NCI-H510A (cell line): ENCODE data around the gene GABRG2.
"Not testable (repeated sequence)": the region's sequence is repeated elsewhere in the genome, so short reads cannot be mapped to it uniquely, and the experiment has no call there.

Source experiments
- DNase-seq: peaks from one replicate; lab custom pipeline; 2025; lab: John Stamatoyannopoulos, UW

GABRG2 gene

DNA sequence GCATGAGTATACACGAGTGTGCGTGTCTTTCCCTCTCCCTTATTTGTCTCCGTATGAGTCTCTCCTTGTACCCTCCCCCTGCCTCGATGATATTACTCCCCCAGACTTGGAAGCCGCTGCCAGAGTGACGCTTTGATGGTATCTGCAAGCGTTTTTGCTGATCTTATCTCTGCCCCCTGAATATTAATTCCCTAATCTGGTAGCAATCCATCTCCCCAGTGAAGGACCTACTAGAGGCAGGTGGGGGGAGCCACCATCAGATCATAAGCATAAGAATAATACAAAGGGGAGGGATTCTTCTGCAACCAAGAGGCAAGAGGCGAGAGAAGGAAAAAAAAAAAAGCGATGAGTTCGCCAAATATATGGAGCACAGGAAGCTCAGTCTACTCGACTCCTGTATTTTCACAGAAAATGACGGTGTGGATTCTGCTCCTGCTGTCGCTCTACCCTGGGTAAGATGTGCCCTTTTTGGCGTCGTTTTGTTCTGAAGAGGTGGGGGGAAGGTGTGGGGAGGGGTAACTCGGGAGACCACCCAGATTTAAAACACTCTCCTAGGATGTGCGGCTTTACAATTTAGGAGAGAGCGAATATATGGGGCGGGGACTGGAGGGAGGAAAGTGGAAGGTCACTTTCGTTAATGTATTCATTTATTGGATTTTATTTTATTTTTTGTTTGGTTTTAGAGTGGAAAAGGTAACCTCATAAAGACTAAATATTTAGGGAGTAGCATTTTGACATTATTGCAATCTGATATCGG is at the start of gene GABRG2:
Gene GABRG2 (plus strand): TSS at position 119 of the 757 bp plus-strand sequence. CDS start 227 bp downstream, at position 346.
- DNase-seq: no peak

DNA sequence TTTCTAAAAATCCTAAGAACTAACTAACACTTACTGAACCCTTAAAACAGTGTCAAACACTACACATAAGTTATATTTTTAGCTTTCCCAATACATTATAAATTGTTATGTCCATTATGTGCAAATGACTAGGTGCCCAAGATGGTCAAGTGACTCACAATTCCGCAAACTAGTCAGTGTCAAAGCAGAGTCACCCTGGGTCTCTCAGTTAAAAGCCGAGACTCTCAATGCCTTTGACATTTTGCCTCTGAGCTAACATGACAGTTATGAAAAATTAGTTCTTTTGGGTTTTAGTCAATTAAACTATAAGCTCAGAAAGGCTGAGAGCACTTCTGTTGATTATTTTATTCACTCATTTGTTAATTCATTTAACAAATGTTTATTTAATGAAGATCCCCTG is 42.3 kb upstream of the GABRG2 start:
- no peak for DNase-seq

DNA sequence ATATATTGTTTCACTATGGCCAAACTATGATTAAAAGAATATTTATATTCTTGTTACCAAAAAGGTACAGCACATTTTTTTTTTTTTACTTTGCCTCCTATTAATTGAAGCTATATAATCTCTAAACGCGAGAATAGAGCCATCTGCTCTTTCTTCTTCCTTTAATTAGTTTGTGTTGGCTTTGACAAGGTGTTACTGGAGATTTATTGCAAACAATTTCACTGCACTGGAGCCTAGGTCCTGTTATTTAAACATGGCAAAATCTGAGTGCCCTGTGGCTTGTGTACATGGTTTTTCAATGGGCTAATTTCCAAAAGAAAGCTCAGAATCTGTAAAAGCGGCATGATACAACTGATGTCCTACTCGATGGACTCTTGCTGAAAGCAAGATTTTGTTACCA is 40.8 kb upstream of the GABRG2 start:
- DNase-seq: no peak

DNA sequence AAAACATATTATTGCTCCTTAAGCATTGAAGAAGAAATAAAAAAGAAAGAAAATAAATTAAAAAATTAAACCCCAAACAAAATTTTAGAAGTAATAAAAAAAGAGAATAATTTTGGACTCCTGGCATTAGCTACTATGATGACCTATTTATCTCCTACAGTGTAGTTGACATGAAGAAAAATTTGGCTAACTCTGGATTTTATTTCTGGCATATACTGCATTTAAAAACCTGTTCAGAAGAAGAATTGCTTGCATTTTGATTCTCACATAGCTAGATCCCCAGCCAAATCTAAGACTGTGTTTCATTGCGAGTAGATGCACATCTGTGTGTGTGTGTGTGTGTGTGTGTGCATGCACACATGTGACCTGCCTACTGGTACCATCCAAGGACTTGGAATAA is 30.1 kb upstream of the GABRG2 start:
- DNase-seq: no peak

DNA sequence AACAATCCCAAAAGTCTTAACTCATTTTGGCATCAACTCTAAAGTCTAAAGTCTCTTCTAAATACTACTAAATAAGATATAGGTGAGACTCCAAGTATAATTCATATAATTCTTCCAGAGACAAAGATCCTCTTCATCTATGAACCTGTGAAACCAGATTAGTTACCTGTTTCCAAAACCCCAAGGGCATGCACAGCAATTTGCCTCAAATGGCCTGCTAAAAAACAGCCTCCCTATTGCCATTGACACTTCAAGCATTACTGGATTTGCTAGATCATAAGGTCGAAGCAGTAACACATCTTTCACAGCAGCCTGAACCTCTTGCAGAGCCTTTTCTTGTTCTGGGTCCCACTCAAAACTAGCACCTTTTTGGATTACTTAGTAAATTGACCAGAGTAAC is 20.3 kb upstream of the GABRG2 start:
- DNase-seq: no peak

DNA sequence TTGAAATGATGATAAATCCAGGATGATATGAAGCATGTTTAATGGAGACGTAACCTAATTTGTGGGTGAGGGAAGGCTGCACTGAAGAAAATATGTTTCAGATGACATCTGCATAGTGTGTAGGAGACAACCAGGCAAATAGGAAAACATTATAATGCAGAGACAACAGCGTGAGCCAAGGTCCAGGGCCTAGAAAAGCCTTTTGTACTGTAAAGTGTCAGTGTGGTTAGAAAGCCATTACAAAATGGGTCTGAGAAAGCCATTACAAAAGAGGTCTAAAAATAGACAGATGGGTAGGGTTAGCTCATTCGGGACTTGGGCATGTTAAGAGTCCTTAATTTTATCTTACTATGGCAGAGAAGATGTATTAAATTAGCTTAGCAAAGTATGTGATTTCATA is 14.9 kb upstream of the GABRG2 start:
- DNase-seq: no peak

DNA sequence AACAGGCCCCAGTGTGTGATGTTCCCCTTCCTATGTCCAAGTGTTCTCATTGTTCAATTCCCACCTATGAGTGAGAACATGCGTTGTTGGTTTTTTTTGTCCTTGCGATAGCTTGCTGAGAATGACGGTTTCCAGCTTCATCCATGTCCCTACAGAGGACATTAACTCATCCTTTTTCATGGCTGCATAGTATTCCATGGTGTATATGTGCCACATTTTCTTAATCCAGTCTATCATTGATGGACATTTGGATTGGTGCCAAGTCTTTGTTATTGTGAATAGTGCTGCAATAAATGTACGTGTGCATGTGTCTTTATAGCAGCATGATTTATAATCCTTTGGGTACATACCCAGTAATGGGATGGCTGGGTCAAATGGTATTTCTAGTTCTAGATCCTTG is 12.5 kb upstream of the GABRG2 start:
- not testable (repeated sequence) for DNase-seq

DNA sequence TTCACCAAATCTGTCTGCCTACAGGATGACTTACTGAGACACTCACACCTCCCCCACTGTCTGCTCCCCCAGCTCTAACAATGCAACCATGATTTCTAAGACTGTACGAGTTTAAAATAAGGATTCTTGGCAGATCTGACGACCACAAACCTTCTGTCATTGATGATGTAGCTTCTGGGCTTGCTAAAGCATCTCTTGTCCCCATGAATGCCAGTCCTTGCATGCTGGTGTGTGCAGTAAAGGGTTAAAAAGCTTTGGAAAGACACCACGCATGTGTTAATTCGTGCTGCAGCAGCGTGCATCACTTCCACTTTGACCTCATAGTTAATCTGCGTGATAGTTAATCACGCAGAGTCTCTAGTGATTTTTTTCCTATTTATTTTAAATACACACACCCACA is 411 bp upstream of the GABRG2 start:
- DNase-seq: no peak

DNA sequence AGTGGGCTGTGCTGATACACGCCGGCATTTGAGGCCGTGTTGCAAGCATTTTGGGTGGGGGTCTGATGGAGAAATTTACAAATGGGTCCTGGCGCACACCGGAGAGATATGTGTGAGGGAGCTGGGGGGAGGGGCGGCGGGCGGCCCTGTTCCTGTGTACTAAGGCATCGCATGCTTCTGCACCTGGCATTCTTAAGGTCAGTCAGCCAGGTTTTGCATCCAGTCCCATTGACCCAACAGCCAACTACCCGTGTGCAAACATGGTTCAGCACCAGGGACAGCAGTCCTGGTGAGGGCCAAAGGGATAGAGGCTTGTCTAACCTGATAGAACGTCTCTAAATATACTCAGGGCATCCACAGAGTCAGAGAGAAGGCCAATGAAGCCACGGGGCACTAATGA is 839 bp downstream of the GABRG2 start:
- no peak for DNase-seq

DNA sequence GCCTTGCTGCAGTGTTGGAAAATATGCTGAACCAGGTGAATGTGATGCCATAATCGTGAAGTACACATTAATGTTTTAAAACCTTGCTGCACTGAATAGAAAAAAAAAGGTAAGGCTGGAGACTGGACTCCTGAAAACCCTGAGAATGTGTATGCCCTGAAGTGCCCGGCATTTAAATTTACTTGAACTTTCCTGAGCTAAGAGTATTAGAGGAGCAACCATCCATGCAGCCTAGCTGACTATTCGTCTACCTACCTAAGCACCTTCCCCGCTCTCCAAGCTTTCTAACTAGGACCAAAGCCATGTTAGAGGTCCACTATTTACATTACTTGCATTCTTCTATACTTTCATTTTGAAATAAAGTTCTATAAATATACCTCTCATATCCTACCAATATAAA is 1.4 kb downstream of the GABRG2 start:
- DNase-seq: no peak

DNA sequence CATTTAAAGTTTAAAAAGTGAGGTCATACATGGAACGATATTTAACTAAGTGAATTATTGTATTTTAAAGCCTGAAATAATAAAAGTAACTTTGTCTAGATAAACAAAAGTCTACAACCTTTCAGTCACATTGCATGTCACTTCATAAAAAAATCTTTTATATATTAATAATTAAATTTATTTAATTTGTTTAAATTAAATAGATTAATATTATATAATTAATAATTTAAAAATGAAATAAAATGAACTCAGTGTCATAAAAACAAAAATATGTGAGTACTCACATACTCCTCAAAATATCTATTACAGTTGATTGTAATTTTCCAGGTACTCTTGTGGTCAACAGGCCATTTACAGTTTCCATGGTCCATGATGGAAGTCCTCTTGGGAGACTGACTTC is 11.2 kb downstream of the GABRG2 start:
- DNase-seq: no peak

DNA sequence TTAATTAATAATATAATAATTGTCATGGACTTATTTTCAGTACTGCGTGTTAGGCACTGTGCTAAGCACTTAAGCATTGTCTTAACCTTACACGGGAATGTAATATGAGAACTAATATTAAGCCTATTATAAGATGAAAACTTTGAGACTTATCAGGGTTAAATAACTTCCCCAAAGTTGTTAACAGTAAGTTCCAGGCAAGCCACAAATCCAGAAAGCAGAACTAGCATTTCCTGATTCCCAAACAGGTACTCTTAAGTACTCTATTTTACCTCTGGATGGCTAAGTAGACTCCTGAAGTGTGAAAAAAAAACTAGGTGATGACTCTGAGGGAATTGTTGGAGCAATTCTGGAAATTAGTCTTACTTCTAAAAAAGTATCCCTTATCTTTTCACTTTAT is 23.8 kb downstream of the GABRG2 start:
- no peak for DNase-seq

DNA sequence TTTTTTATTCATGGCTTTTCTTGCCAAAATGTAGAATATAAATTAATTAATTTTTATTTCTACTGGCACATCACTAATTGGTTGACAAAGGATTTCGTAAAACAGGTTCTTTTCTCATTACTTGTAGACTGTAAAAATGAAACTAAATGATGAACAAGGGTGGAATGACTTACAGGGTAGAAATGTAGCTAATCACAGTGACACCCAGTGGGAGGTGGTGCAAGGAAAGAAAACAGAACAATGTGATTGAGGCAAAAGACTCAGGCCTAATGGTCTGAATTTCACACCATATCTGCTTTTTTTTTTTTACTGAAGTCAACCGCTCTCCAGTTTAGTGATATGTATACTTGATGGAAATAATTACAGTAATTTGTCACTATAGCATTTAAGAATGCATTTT is 28.9 kb downstream of the GABRG2 start:
- no peak for DNase-seq

DNA sequence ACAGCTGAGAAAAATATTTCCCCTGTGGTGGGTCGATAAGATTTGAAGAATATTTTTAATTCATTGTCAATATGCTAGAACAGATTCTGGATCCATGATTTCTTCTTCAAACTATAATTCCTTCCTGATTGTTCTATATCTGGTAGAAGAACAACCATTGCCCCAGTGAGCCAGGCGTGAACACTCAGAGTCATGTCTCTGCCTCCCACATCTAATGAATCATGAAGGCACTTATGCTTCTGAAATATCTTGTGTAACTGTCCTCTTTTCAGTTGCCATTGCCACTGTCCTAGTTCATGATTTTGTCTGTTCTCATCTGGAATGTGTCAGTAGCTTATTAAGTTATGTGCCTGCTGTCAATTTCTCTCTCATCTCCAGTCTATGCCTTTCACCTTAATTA is 40.0 kb downstream of the GABRG2 start:
- DNase-seq: no peak

DNA sequence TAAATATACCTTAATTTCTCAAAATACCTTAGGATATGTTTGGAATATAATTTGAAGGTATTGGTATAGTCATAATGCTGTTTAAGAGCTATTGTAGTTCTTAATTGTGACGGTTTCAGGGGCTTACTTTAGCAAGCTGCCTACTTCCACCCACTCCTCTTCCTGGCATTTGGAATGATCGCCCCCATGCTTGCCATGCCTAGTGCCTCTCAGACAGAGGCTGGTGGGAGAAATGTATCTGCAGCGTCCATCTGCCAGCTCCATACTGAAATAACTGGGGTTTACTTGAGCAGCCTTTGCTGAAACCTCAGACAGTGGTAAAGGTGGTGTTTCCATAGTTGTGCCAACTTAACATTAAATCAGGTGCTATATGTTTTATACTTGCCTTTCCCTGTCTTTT is 52.2 kb downstream of the GABRG2 start:
- no peak for DNase-seq

DNA sequence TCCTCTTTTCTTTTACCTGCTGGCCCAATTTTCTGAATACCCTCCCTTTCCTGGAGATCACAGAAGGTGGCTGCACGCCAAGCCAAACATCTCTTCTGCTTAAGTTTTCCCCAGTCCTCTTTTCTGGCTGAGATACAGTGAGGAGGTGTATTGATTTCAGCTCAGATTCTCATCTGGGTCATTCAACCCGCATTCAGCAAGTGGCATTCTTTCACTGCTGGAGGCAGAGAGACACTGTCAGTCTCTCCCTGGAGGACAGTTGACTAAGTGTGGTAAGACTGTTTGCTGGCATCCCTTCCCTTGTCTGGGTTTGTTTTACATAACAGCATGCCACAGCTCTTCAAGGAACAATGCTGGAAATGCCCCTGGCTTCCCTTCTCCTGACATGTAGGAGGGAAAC is 60.5 kb downstream of the GABRG2 start:
- no peak for DNase-seq

DNA sequence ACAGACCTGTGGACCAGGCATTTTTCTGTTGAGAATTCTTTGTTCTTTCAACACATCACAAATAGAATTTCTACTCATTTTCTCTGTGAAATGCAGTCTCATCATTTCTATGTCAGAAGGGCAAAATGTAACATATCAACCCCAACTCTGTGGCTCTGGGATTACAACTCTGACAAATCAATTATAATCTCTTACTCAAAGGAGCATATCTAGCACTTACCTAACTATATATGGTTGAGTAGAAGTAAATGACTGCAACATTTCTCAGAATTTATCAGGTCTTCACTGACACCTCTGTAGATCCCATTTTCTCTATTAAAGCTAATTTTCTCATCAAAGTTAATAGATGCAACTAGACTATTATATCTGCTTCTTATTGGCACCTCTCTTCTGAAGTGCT is 64.8 kb downstream of the GABRG2 start:
- no peak for DNase-seq

DNA sequence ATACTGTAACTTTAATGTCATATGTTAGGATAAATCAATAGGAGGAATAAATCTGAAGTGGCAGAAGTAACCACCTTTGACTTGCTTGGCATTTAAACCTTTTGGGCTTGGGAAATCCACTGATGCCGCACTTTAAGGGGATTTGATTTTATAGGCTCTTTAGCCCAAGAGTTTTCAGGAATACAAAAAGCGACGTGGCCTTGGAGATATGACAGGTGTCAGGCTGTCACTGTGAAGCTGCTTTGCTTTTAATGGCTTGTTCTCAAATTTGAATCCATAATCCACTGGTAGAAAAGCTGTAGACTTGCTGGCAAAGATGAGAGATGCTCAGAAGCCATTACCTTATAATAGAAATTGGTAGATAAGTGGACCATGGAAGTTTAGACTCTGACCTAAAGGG is 71.6 kb downstream of the GABRG2 start:
- no peak for DNase-seq

DNA sequence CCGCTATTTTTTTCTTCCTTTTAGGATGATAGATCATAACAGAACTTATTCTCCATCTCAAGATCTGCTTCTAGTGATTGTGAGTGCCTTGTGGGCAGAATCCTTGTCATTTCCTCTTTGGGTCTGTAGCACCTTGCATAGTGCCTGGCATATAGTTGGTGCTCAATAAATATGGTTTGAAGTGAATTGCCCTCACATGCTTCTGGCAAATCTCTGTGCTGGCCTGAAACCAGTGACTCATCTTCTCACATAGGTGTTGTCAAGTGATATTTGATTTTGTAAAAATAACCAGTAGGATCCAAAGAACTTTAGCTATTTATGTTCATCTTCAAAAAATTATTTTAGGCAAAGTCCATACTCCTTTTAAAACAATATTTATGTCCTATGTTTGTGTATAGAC is 86.7 kb downstream of the GABRG2 start:
- DNase-seq: no peak

DNA sequence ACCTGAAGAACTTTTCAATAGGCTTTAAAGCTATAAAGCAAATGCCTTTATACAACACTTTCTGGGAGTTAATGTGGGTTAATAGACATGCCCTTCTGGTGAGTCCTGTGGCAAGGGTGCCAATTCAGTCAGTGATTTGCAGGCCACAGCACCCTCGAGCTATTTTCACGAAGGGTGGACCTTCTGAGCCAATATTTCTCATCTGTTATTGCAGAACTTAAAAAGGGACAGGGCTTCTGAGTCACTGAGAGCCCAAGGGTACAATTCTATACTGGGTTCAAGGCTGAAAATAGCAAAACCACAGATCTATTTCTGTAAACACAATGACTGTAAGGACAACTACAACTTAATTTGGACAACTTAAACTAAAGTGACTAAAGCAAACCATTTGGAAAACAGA is 92.8 kb downstream of the GABRG2 start:
- DNase-seq: no peak

DNA sequence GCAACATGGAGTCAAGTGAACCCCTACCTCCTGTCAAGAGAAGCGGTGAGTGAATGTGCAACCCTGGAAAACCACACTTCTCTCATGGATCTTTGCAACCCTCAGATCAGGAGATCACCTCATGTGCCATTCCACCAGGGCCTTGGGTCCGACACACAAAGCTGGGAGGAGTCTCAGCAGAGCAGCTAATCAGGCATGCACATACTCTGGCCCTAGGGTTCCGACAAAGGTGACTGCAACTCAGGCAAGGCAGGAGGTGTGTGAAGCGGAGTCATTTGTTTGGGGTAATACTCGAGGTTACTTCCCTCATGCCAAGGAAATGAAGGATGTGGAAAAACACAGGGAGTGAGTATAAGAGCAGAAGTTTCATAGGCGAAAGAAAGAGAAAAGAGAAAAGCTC is 96.1 kb downstream of the GABRG2 start:
- no peak for DNase-seq

DNA sequence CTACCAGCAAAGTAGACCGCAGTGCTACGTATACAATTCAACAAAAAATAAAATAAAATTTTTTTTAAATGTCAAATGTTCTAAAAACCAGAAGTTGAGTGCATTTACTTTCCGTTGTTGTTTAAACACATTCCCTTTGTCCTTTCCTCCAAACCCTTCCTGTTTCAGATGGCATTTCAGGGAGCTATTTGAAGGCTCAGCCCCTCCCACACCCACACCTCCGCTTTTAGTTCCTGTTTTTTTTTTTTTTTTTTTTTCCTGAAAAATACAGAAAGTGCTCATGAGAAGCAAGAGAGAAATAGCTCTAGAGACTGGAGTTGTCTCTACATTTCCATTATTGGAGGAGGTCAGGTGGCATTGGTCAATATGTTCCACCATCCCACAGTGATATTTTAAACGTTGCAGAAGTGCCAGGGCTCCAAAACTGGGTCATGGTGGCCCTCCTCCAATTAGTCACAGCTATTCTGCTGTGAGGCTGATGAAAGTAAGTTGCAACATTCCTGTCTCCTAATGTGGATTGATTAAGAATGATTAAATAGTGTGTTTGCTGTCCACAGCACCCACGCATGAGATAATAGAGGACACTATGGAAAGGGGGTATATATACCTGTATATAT is 106.9 kb downstream of the GABRG2 start:
- no peak for DNase-seq

DNA sequence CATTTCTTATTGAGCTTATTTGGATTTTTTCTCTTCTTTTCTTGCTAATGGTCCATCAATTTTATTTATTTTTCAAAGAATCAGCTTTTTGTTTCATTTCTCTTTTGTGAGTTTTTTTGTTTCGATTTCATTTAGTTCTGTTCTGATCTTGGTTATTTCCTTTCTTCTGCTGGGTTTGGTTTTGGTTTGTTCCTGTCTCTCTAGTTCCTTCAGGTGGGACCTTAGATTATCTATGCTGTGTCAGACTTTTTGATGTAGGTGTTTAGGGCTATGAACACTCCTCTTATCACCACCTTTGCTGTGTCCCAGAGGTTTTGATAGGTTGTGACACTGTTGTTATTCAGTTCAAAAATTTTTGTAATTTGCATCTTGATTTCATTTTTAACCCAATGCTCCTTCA is 119.8 kb downstream of the GABRG2 start:
- no peak for DNase-seq

DNA sequence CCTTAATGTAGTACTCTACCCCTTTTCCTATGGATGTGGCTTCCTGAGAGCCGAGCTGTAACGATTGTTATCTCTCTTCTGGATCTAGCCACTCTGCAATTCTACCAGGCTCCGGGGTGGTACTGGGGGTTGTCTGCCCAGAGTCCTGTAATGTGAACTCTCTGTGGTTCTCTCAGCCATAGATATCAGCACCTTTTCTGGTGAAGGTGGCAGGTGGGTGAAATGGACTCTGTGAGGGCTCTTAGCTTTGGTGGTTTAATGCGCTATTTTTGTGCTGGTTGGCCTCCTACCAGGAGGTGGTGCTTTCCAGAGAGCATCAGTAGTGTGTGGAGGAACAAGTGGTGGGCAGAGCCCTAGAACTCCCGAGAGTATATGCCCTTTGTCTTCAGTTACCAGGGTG is 122.1 kb downstream of the GABRG2 start:
- no peak for DNase-seq
